SJCRH30 (cell line): Measurements from ENCODE around the gene NPR3. TPM values are rescaled to one million over a fixed set of nuclear protein-coding genes. Genes with fewer than 3 reads are reported as not detected.

Source experiments
- DNase-seq, 2 experiments: peaks; one replicate each; pipeline ENCODE4 v3.0.0-alpha.2; 2015 to 2020
- H3K27ac ChIP-seq: fragments of 250-450 bp; sonication (Bioruptor Pico); 2 replicates; pipeline ENCODE4 v1.5.1; 2020; ENCODE audit warnings: mild to moderate bottlenecking, moderate library complexity
- H3K27me3 ChIP-seq: fragments of 250-450 bp; sonication (Bioruptor Pico); 2 replicates; pipeline ENCODE4 v1.5.1; 2020; ENCODE audit warnings: mild to moderate bottlenecking, moderate library complexity
- H3K36me3 ChIP-seq: fragments of 250-450 bp; sonication (Bioruptor Pico); 2 replicates; pipeline ENCODE4 v1.5.1; 2020; ENCODE audit warnings: mild to moderate bottlenecking, moderate library complexity
- H3K4me1 ChIP-seq: fragments of 250-450 bp; sonication (Bioruptor Pico); 2 replicates; pipeline ENCODE4 v1.5.1; 2020; ENCODE audit warnings: mild to moderate bottlenecking, moderate library complexity
- H3K4me3 ChIP-seq: fragments of 250-450 bp; sonication (Bioruptor Pico); 2 replicates; pipeline ENCODE4 v1.5.1; 2020; ENCODE audit warnings: mild to moderate bottlenecking, moderate library complexity
- H3K9me3 ChIP-seq: fragments of 250-450 bp; sonication (Bioruptor Pico); replicated peaks from 2 replicates; pipeline ENCODE4 v1.5.1; 2020; ENCODE audit warnings: mild to moderate bottlenecking, moderate library complexity
- total RNA-seq: library from RNA; depleted of rRNA; stranded (reverse); fragments of >200 nt; shearing (Covaris generic); gene quantifications from 2 replicates; pipeline ENCODE4 v1.2.3, GENCODE V29; 2014; rRNA removed

The NPR3 gene
- total RNA-seq, 1 experiment from 2014 or later, result 0.24 TPM

- no peak for DNase-seq
- Histone ChIP-seq H3K27ac (no peak overlapping the region), H3K4me1 (peaks cover under 1% of the 10 kb centered on the region; the same call in 1 of the 2 replicates), H3K9me3 (0 out of 2 replicates have a peak, but pooled peaks cover 2% of the 10 kb centered on the region), H3K36me3 (no peaks in the 10 kb centered on the region), H3K27me3 (no peaks in the 10 kb centered on the region), H3K4me3 (no peak overlapping the region)
These were observed 122.0 kb downstream of the NPR3 start for GRCh38 chr5:32833127-32833526.

GRCh38 chr5:32833663-32834062, 122.5 kb downstream of the NPR3 start:
- Histone ChIP-seq H3K36me3 (no peaks in the 10 kb centered on the region), H3K4me3 (no peak overlapping the region), H3K27ac (no peak overlapping the region), H3K27me3 (no peaks in the 10 kb centered on the region), H3K9me3 (0 out of 2 replicates have a peak, but pooled peaks cover 2% of the 10 kb centered on the region), H3K4me1 (no peaks in the 10 kb centered on the region; the same call in 1 of the 2 replicates)
- DNase-seq, result no peak

- Histone ChIP-seq H3K4me1 (no peaks in the 10 kb centered on the region), H3K4me3 (no peak overlapping the region), H3K9me3 (0 out of 2 replicates have a peak, but pooled peaks cover 2% of the 10 kb centered on the region), H3K36me3 (no peaks in the 10 kb centered on the region), H3K27me3 (no peaks in the 10 kb centered on the region), H3K27ac (no peak overlapping the region)
- no peak for DNase-seq
These were observed 123.1 kb downstream of the NPR3 start for GRCh38 chr5:32834251-32834650.

GRCh38 chr5:32836176-32836575, 125.1 kb downstream of the NPR3 start:
- Histone ChIP-seq H3K27ac (no peak overlapping the region), H3K9me3 (no peaks in the 10 kb centered on the region), H3K36me3 (no peaks in the 10 kb centered on the region), H3K4me3 (no peak overlapping the region), H3K4me1 (no peaks in the 10 kb centered on the region), H3K27me3 (no peaks in the 10 kb centered on the region)
- DNase-seq, result no peak

- H3K4me3 ChIP-seq, result no peak overlapping the region
- no peak for DNase-seq
- H3K27ac ChIP-seq, result no peak overlapping the region
- no peaks in the 10 kb centered on the region for H3K4me1 ChIP-seq
- no peaks in the 10 kb centered on the region for H3K27me3 ChIP-seq
- H3K36me3 ChIP-seq, result no peaks in the 10 kb centered on the region
- no peaks in the 10 kb centered on the region for H3K9me3 ChIP-seq
These were observed 126.1 kb downstream of the NPR3 start for GRCh38 chr5:32837211-32837610.

- H3K4me3 ChIP-seq, result no peak overlapping the region
- DNase-seq, result no peak
- H3K4me1 ChIP-seq, result no peaks in the 10 kb centered on the region
- H3K9me3 ChIP-seq, result no peaks in the 10 kb centered on the region
- no peaks in the 10 kb centered on the region for H3K27me3 ChIP-seq
- H3K36me3 ChIP-seq, result no peaks in the 10 kb centered on the region
- H3K27ac ChIP-seq, result no peak overlapping the region
These were observed 128.0 kb downstream of the NPR3 start for GRCh38 chr5:32839106-32839505.

- H3K27ac ChIP-seq, result no peak overlapping the region
- H3K36me3 ChIP-seq, result no peaks in the 10 kb centered on the region
- no peaks in the 10 kb centered on the region for H3K9me3 ChIP-seq
- H3K27me3 ChIP-seq, result no peaks in the 10 kb centered on the region
- H3K4me1 ChIP-seq, result peaks cover 4% of the 10 kb centered on the region; the same call in 1 of the 2 replicates
- no peak for DNase-seq
- no peak overlapping the region for H3K4me3 ChIP-seq
These were observed 129.5 kb downstream of the NPR3 start for GRCh38 chr5:32840606-32841005.

Other genes with a start within 250 kb of the NPR3 start
- 349 and 397 TPM in 2 replicates for gene SUB1, start 125.8 kb upstream of the NPR3 start, total RNA-seq